ENCODE results near the gene DNER.

GRCh38 chr2:229661478-229661877 lies 52.9 kb downstream of the DNER start:
- TF ChIP-seq POLR2A (IDR thresholded peaks at IDR 0.05) = no peak
- no peak for TF ChIP-seq CTCF (IDR thresholded peaks at IDR 0.05)
